ENCODE measurements around the gene LCLAT1.
"Not testable (repeated sequence)": the region's sequence is repeated elsewhere in the genome, so short reads cannot be mapped to it uniquely, and the experiment has no call there.

The LCLAT1 gene

DNA sequence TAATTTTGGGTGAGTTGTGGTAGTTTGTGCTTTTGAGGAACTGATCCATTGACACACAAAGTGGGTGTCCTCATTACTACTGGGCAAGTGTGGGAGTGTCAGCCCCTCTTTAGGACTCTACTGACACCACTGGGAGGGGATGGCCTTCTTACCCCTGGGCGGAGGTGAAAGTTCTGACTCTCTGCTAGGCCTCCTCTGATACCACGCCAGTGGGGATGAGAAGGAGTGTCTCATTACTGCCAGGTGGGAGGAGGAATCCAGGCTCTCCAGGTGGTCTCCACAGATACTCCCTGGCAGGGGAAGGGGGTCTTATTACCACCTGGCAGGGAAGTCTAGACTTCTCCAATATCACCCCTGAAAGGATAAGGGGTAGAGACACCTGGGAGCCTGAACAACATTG lies 9.1 kb downstream of the LCLAT1 start:
- no peak for DNase-seq

DNA sequence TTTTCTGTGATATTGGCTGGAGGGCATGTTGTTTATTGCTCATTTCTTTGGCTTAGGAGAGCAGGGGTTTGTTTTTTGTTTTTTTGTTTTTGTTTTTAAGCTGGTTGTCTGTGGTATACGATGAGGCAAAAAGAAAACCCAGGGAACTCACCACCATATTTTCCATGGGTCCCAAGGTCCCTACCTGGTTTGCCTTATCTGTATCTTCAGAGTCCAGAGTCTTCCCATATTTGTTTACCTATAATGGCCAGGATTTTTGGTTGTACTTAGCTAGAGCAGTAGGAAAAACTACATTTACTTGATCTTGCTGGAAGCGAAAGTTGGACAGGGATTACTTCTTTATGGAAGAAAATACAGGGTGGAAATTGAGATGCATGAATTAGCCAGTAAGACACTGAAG lies 9.5 kb downstream of the LCLAT1 start:
- no peak for DNase-seq

DNA sequence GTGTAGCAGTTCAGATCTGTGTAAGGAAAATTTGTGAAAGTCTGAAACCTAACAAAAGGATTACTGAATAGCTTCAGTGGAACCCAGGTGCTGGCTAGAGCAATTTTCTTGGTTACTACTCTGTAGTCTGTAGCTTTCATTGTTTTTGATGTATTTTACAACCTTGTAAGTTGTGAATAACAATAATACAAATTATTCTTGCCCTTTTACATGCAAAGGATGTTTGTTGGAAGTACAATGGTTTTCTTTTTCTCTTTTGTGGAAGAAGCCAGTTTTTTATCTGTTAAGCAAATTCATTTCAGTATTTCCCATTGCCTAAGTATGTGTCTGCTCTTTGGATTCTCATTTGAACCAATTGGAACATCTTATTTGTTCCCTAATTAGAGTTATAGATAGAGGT lies 10.2 kb downstream of the LCLAT1 start:
- no peak for DNase-seq

DNA sequence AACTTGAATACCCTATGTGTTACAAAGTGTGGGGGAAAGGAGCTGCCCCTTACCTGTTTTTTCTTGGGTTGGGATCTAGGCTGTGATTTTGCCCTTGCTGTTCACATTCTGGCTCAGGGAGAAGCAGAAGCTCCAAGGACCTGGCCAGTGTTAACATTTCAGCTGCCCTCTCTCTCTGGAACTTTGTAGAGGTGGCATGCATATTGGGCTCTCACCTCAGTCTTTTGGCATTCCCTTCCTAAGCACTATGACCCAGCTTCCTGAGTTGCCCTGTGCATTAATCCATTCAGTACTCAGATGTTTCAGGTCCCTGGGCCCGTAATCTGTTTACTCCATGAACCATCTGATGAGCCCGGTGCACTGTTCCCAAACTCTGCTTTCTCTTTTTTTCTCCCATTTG lies 12.1 kb downstream of the LCLAT1 start:
- no peak for DNase-seq

DNA sequence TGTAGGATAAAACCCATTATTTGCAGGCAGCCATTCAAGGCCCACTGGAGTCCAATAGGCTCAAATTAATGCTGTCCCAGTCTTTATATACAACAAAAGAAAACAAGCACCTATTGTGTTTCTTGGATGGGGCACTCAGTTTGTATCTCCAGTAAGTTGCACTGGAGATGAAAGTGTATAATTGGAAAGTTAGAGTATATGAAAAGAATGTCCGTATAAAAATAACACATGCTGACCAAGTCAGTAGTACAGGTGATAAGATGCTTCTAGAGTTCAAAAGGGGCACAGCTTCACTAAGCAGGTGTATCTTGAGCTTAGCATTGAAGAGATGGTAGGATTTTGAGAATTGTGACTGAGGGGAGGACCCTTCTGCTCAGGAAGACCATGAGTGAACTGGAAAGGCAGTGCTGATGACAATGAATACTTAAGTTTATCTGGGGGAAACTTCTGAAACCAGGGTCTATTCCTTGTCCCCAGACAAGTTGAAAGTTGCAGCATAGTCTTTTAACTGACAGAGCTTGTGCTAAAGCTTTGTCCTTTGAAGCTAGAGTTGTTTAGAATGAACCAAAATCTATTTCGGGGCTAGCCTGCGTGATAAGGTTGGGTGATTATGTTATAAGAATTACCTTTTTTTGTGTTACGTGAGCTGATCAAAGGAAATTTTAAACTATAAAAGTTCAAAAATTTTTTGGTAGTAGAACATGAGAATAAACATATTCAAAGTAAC lies 15.2 kb downstream of the LCLAT1 start:
- no peak for DNase-seq

DNA sequence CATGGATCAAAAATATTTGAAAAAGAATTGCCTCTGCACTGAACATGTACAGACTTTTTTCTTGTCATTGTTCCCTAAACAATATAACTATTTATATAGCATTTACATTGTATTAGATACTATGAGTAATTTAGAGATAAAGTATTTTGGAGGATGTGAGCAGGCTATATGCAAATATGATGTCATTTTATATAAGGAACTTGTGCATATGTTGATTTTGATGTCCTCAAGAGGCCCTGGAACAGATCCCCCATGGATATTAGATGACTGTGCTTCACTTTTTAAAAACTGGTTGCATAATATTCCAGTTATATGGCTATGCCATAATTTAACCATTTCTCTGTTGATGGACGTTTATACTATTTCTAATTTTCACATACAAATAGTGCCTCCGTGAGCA lies 16.5 kb downstream of the LCLAT1 start:
- DNase-seq: no peak

DNA sequence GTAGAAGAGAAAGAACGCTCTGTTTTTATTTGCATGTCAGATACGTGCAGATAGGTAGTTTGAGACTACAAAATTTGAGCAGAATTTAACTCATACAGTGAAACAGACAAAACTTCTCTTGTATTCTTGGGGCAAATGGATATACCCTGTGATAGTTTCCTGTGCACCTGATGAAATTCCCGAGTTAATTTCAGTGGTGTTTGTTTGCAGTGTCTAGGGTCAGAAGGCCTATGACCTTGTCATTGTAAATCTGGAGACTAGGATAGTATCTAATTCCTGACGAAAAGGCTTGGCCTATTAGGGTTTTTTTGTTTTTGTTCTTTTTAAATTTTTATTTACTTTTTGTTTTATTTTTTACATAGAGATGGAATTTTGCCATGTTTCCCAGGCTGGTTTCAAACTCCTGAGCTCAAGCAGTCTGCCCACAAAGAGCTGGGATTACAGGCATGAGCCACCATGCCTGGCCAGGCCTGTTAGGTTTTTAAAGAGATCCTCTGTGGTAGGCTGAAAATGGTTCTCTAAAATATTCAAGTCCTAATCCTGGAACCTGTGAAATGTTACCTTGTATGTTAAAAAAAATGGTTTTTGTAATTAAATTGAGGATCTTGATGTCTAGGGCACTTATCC lies 17.6 kb downstream of the LCLAT1 start:
- no peak for DNase-seq

DNA sequence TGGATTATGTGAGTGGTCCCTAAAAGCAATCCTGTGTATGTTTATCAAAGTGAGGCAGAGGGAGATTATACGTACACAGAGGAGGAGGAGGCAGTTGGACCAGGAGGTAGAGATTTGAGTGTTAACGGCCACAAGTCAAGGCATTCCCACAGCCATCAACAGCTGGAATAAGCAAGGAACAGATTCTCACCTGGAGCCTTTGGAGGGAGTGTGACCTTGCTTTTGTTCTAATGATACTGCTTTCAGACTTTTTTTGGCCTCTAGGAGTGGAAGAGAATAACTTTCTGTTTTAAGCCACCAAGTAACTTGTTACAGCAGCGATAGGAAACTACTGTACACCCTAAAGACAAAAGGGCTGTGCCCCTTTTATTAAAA lies 18.1 kb downstream of the LCLAT1 start:
- DNase-seq: no peak

DNA sequence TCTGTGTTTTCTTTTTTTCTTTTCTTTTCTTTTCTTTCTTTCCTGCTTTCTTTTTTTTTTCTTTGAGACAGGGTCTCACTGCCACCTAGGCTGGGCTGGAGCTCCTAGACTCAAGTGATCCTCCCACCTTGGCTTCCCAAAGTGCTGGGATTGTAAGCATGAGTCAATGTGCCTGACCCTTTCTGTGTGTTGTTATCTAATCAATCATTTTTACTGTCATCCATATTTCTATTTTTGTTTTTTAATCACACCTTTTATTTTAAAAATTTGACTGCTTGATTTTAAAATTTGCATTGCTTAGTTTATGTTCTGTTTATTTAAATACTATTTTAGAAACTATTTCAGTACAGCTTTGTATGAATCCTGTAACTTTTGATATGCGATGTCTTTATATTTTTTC lies 19.2 kb downstream of the LCLAT1 start:
- DNase-seq: no peak

DNA sequence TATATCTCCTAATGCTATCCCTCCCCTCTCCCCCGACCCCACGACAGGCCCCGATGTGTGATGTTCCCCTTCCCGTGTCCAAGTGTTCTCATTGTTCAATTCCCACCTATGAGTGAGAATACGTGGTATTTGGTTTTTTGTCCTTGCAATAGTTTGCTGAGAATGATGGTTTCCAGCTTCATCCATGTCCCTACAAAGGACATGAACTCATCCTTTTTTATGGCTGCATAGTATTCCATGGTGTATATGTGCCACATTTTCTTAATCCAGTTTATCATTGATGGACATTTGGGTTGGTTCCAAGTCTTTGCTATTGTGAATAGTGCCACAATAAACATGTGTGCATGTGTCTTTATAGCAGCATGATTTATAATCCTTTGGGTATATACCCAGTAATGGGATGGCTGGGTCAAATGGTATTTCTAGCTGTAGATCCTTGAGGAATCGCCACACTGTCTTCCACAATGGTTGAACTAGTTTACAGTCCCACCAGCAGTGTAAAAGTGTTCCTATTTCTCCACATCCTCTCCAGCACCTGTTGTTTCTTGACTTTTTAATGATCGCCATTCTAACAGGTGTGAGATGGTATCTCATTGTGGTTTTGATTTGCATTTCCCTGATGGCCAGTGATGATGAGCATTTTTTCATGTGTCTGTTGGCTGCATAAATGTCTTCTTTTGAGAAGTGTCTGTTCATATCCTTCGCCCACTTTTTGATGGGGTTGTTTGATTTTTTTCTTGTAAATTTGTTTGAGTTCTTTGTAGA lies 20.2 kb downstream of the LCLAT1 start:
- DNase-seq: not testable (repeated sequence)

DNA sequence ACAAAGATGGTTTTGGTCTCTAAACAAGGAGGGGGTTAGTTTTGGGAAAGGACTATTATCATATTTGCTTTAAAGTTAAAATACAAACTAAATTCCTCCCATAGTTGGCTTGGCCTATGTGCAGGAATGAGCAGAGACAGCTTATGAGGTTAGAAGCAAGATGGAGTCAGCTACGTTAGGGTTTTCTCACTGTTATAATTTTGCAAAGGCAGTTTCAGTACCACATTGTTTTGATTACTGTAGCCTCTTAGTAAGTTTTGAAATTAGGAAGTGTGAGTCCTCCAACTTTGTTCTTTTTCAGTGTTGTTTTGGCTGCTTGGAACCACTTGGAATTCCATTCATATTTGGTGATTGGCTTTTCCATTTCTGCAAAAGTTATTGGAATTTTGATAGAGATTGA lies 23.4 kb downstream of the LCLAT1 start:
- no peak for DNase-seq

DNA sequence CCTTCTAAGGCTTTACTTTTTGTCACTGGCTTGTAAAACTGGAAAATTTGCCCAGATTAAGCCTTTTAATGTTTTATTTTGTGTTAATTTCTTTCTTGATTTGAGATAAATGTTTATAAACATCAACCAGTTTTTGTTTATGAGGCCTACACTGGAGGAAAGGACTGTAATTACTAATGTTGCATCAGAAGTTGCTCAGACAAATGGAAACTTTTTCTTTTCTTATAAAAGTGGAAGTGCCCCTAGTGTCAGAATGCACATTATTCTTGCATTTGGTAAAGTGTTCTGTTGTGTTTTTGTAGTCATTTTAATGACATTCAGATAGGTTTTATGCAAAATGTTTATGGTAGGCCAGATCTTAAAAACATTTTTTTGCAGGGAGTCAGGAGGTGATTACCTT lies 25.3 kb downstream of the LCLAT1 start:
- no peak for DNase-seq

DNA sequence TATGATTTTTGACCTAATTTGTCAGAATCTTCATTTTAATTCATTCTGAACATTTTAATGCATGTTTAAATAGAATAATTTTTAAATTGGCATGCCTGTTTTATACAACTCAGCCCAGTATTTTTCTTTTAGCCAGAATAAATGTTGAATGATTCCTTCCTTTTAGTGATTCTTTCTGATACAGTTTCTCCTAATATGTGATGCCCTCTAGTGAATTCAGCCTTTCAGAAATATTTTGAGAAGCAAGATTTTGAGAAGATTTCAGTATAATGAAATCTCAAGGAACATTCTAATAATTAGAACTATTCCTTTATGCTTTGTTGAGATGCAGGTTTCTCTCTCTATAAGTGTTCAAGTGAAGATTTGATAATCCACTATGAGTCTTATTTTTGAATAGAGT lies 28.5 kb downstream of the LCLAT1 start:
- no peak for DNase-seq

DNA sequence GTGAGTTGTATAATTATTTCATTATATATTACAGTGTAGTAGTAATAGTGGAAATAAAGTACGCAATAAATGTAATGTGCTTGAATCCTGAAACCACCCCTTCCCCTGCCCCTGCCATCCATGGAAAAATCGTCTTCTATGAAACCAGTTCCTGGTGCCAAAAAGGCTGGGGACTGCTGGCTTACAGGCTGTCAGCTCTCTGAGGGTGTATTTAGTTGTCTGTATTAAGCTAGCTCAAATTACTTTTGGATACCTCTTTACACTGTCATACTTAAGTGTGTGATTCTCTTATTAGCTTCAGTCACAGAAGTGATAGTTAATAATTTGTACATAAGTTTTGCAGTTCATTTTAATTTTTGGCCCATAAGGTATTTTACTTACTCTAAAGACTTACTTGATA lies 29.6 kb downstream of the LCLAT1 start:
- no peak for DNase-seq

DNA sequence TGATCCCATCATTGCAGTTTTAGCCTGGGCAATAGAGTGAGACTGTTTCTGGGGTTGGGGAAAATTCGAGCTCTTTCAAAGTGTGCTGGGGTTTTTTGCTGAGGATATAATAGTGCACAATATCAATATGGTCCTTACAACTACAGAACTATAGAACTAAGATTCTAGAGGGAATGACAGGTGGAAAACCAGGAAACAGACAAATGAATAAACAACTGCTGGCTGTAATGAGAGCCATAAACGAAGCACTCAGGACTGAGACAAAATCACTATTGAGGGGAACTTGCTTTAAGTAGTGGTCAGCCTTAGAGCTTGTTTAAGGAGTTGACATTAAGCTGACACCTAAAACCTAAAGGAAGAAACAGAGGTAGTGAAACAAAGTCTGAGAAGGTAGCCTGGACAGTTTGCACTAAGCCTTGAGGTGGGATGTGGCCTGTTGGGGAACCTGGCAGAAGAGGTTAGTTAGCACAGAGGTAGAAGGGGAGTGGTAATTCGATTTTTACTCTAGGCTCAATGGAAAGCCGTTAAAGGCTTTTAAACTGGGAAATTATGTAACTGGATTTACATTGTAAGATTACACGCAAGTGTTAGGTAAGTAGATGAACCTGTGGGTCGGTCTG lies 33.8 kb downstream of the LCLAT1 start:
- peak; percentile 4 for DNase-seq

DNA sequence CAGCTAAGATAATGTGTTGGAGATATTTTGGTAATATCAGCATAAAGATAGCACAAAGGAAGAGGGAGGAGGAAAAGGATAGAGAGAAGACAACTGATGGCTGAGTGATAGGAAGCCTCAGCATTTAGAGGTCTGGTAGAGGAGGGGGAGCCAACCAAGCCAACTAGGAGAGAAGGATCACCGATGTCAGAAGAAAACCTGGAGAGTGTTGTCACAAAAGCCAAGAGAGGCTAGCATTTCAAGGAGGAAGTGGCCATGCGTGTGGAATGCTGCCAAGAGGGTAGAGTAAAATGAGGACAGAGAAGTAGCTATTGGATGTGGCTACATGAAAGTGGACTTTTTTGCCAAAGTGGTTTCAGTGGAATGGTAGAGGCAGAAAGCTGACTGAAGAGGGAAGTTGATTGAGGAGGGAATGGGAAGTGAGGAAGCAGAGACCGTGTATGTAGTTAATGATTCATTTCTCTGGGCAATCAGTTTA lies 34.3 kb downstream of the LCLAT1 start:
- DNase-seq: no peak

DNA sequence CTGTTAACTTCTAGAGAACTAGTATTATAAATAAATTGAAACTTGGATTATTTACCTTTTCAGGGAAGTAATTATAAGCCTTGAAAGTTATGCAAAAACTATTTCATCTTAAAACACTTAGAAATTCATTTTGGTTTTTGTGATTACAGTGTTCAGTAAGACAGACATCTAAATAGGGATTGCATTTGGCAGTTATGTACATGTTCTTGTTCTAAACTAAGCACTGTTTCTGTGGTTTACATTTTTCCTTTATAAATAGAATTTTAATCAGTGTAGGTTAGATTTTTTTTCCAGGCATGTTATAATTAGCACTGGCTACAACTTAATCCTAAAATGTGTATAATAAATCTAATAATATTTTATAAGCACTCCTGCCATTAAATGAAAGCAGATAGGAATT lies 35.0 kb downstream of the LCLAT1 start:
- DNase-seq: no peak

DNA sequence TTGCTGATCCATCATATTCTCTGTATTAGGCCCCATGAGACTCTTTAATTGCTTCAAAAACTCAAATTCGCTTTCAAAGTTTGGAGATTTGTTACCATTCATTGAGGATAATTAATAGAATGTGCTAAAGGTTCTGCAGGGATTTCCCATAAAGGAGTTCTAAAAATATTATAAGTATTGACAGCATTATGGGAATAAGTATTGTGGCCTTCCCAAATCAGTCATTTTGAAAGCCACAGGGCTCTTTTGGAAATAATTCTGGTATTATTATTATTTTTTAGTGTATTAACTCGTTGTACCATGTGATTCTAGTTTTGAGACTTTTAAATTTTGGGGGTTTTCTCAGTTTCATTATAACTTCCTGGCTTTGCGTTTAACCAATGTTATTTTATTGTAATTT lies 37.1 kb downstream of the LCLAT1 start:
- no peak for DNase-seq

DNA sequence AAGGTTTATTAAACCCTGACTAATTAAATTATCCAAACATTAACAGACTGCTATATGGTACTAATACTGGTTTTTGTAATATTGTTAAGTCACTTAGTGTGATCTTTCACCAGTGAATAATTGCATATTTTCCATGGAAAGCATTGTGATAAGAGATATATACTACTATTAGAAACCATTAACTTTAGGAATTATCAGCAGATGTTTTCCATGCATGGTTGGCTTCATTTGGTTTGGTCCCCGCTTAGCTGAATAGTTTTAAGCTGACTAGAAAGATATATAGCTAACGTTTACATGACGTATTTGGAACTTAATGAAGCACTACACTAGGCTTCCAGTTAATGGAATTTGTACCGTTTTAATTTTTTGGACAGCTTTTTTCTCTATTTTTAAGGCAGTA lies 37.9 kb downstream of the LCLAT1 start:
- no peak for DNase-seq

DNA sequence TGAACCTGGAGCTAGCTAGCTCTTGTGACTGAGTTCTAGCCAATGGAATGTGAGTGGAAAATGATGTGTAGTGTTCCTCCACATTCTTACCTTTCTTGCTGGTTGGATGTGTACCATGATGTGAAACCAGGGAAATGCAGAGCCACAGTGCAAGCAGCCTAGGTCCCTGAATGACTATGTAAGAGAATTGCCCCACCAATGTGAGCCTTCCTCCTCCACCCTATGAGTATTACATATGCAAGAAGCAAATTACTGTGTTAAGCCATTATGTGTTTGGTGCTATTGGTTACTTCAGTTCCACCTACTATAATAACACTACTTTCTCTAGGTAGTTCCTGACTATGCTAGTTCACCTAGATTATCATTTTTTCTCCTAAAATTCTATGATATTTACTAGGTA lies 39.6 kb downstream of the LCLAT1 start:
- DNase-seq: no peak

DNA sequence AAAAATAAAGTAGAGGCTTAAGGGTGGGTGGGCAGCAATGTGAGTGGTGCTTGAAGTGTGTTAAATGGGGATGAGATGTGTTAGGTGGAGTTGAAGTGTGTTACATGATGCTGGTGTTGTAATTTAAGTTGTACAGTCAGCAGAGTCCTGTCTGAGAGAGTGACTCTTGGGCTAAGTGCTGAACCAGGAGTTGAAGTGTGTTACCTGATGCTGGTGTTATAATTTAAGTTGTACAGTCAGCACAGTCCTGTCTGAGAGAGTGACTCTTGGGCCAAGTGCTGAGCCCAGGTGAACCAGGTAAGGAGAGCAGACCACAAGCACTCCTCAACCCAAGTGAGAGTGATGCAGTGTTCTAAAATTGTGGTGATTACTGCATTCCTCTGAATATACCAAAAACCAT lies 40.6 kb downstream of the LCLAT1 start:
- DNase-seq: no peak

DNA sequence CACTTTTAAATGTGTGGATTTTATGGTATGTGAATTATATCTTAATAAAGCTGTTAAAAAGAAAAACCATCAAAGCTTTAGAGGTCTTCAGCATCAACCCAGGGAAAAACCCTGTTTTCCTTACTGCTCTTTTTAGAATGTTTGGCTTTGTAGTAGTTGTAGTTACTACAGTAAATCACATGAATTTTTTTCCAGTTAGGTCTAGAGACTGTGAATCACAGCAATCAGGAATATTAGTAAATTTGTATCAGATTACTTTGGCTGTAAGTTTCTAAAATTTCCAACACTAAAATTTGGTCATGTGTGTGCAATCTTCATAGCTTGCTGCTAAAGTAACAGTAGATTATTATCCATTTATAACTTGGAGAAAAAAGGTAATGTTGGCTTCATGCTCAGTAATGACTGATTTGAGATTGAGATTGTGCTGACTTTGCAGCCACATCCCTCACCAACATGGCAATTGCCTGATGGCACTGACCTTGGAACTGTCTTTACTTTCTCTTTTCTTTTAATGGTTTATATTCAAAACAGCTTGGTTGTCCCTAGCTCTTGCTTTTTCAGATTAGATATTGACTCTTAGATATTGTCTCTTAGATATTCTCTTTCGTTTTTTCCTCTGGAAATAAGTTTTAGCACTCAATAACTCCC lies 41.1 kb downstream of the LCLAT1 start:
- DNase-seq: no peak

DNA sequence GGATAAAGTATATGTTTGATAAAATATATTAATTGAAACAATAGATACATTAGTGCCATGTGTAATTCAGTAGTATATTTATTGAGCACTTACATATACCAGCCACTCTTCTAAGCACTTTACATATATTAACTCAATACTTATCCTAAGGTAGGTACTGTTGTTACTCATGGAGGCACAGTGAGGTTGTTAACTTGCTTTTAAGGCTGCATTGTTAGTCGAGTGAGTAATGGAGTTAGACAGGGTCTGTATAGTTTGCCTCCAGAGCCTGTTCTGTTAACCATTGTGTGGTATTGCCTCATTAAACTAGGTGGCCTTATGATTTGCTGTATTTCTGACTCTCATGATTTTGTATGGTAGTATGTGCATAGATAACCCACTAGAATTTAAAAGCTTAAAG lies 44.2 kb downstream of the LCLAT1 start:
- DNase-seq: no peak
